B cell (primary cell): ENCODE data around the gene SELENOS. TPM values are rescaled to one million over a fixed set of nuclear protein-coding genes. Genes with fewer than 3 reads are reported as not detected.

Source experiments
- ATAC-seq: fragments of 200-7000 bp; cut with Tn5 transposase; one replicate; pipeline ENCODE4 v1.10.0; 2021; ENCODE audit warnings: low read depth, mild to moderate bottlenecking, moderate number of reproducible peaks, moderate library complexity
- CTCF ChIA-PET: fragments of 350-600 bp; sonication (Branson Sonifier 250); formaldehyde crosslinking; loops from one replicate; lab custom pipeline; 2021; ENCODE audit warnings: antibody characterized with exemption, inconsistent platforms; lab: Charles Lee
- POLR2A ChIA-PET: fragments of 350-600 bp; sonication (Branson Sonifier 250); formaldehyde crosslinking; loops from one replicate; lab custom pipeline; 2021; ENCODE audit warnings: antibody characterized with exemption; lab: Charles Lee
- DNase-seq: peaks from one replicate; pipeline ENCODE4 v3.0.0; 2013
- H2AFZ ChIP-seq: 2 replicates; pipeline ENCODE4 v1.6.1; 2012; ENCODE audit warnings: mild to moderate bottlenecking, low read depth, low read length; ENCODE audit not compliant: insufficient read depth, poor library complexity, severe bottlenecking
- H3K27ac ChIP-seq, 2 donors: 1 replicate in 1 of 2; 2 replicates in 1 of 2; pipeline ENCODE4 v1.5.1; 2012 to 2013; ENCODE audit warnings: low read length in 2 of 2, mild to moderate bottlenecking in 2 of 2, moderate library complexity in 1 of 2
- H3K27me3 ChIP-seq, 4 experiments: fragments of 200-600 bp in 1 of 4; sonication (generic) in 1 of 4; replicated peaks in 1 of 4; 1 replicate in 2 of 4; 2 replicates in 2 of 4; pipeline versions ENCODE4 v1.6.1 to v1.7.0; 2013 to 2016; ENCODE audit warnings: low read length in 3 of 4, mild to moderate bottlenecking in 2 of 4, mixed read lengths in 1 of 4, moderate library complexity in 1 of 4; ENCODE audit not compliant: insufficient read depth in 4 of 4, control insufficient read depth in 3 of 4; ENCODE audit errors: control extremely low read depth in 1 of 4
- H3K36me3 ChIP-seq, 2 experiments: replicated peaks in 1 of 2; 1 replicate in 1 of 2; 2 replicates in 1 of 2; pipeline versions ENCODE4 v1.6.1 to v1.7.1; 2013; ENCODE audit warnings: low read length in 1 of 2; ENCODE audit not compliant: insufficient read depth in 2 of 2, control insufficient read depth in 1 of 2; ENCODE audit errors: control extremely low read depth in 1 of 2, extremely low read depth in 1 of 2
- H3K4me1 ChIP-seq, 2 donors: fragments of 200-600 bp in 1 of 2; sonication (generic) in 1 of 2; 1 replicate in 1 of 2; 2 replicates in 1 of 2; pipeline versions ENCODE4 v1.5.1 to v1.6.1; 2013 to 2017; ENCODE audit warnings: low read length in 2 of 2; ENCODE audit not compliant: control insufficient read depth in 2 of 2, insufficient read depth in 2 of 2
- H3K4me2 ChIP-seq: replicated peaks from 2 replicates; pipeline ENCODE3; 2012; ENCODE audit warnings: mild to moderate bottlenecking, low read depth, low read length; ENCODE audit not compliant: poor library complexity, severe bottlenecking
- H3K4me3 ChIP-seq, 5 experiments: fragments of 200-600 bp in 1 of 5; sonication (generic) in 1 of 5; 1 replicate in 3 of 5; 2 replicates in 2 of 5; pipeline versions ENCODE4 v1.5.1 to v1.7.0; 2011 to 2016; ENCODE audit warnings: low read length in 4 of 5, mild to moderate bottlenecking in 4 of 5, low read depth in 2 of 5, control low read depth in 1 of 5, moderate library complexity in 1 of 5; ENCODE audit not compliant: insufficient read depth in 1 of 5; ENCODE audit errors: control extremely low read depth in 1 of 5, extremely low read depth in 1 of 5
- H3K79me2 ChIP-seq: fragments of 200-600 bp; sonication (generic); one replicate; pipeline ENCODE4 v1.6.0; 2016; ENCODE audit warnings: low read length; ENCODE audit not compliant: control insufficient read depth, insufficient read depth
- H3K9ac ChIP-seq: fragments of 200-600 bp; sonication (generic); 2 replicates; pipeline ENCODE4 v1.6.1; 2017; ENCODE audit warnings: mild to moderate bottlenecking, low read length, moderate library complexity
- H3K9me3 ChIP-seq, 3 donors: one replicate each; pipeline versions ENCODE4 v1.6.1 to v1.7.1; 2013; ENCODE audit warnings: low read length in 2 of 3; ENCODE audit not compliant: control insufficient read depth in 2 of 3, insufficient read depth in 1 of 3; ENCODE audit errors: control extremely low read depth in 1 of 3
- H4K20me1 ChIP-seq: 2 replicates; pipeline ENCODE4 v1.6.0; 2012; ENCODE audit warnings: mild to moderate bottlenecking, low read length; ENCODE audit not compliant: insufficient read depth, control insufficient read depth, poor library complexity, severe bottlenecking
- H3K27ac Mint-ChIP-seq: one replicate; pipeline ENCODE4 v1.8.0; 2021; ENCODE audit warnings: mixed read lengths
- H3K27me3 Mint-ChIP-seq: one replicate; pipeline ENCODE4 v1.8.0; 2021; ENCODE audit warnings: mixed read lengths
- H3K4me1 Mint-ChIP-seq: one replicate; pipeline ENCODE4 v1.8.0; 2021; ENCODE audit warnings: mixed read lengths
- H3K4me3 Mint-ChIP-seq: one replicate; pipeline ENCODE4 v1.8.0; 2021; ENCODE audit warnings: mixed read lengths
- H3K9me3 Mint-ChIP-seq: one replicate; pipeline ENCODE4 v1.8.0; 2022; ENCODE audit warnings: mixed read lengths; ENCODE audit not compliant: insufficient read depth
- CTCF ChIP-seq: fragments of 200-600 bp; IDR thresholded peaks from one replicate; pipeline ENCODE4 v1.8.0; 2022; ENCODE audit warnings: antibody characterized with exemption, mild to moderate bottlenecking
- EZH2 ChIP-seq: IDR thresholded peaks from 2 replicates; pipeline ENCODE4 v1.6.1; 2012; ENCODE audit warnings: borderline replicate concordance, low read depth, mild to moderate bottlenecking, moderate library complexity, low read length; ENCODE audit not compliant: insufficient read depth, poor library complexity, severe bottlenecking
- WGBS: methylation state at CpG from one replicate; pipeline ENCODE4 v1.1.5; 2013; ENCODE audit warnings: missing lambda C conversion rate; ENCODE audit not compliant: insufficient coverage; 5-methylcytosine and 5-hydroxymethylcytosine counted together
- intact Hi-C: fragments of 100-400 bp; cut with micrococcal nuclease; formaldehyde crosslinking; loops from one replicate; pipeline ENCODE4 v1.10.0; 2022
- polyA plus RNA-seq: library from polyadenylated mRNA; depleted of rRNA; stranded (reverse); fragments of >200 nt; gene quantifications from 2 replicates; pipeline ENCODE4 v1.2.3, GENCODE V29; 2012
- total RNA-seq, 2 donors: library from RNA; stranded (reverse); fragments of 120-200 nt in 1 of 2; gene quantifications; 1 replicate in 1 of 2; 2 replicates in 1 of 2; pipeline versions ENCODE4 v1.2.3 to v1.2.4, GENCODE V29; 2013 to 2022

Gene SELENOS
- total and polyA plus RNA-seq, 2 donors (not counting 1 experiment from before 2014, with no cell fraction given): 14.2 to 26.8 TPM

- no peaks in the 10 kb centered on the region for H3K9me3 ChIP-seq
- H3K27me3 ChIP-seq: peaks cover 0 to 5% (median 0%) of the 10 kb centered on the region in 4 experiments
- no peaks in the 10 kb centered on the region for H3K9me3 Mint-ChIP-seq
- intact Hi-C loops: no loop called here
- H3K4me2 ChIP-seq: no peak overlapping the region
- TF ChIP-seq CTCF (no peak), EZH2 (no peak)
- no peak overlapping the region for H3K4me3 Mint-ChIP-seq
- POLR2A ChIA-PET: no interaction called here
- peaks cover 5% of the 10 kb centered on the region for H3K27me3 Mint-ChIP-seq
- no peaks in the 10 kb centered on the region for H3K4me1 ChIP-seq
- DNase-seq: no peak
- H3K27ac Mint-ChIP-seq: no peak overlapping the region
- no peak overlapping the region for H3K9ac ChIP-seq
- H3K27ac ChIP-seq: no peak overlapping the region
- H3K4me1 Mint-ChIP-seq: no peaks in the 10 kb centered on the region
- H3K79me2 ChIP-seq: no peaks in the 10 kb centered on the region
- CTCF ChIA-PET: interaction anchor here (1.1 to 1.6 kb wide), 2 partner anchors 12 to 21 kb away, joined by 3 to 5 read pairs; partner anchors contain the start of gene CHSY1
- H3K4me3 ChIP-seq: no peak overlapping the region
- H3K36me3 ChIP-seq: no peaks in the 10 kb centered on the region
- no peak for ATAC-seq
- no peak overlapping the region for H2AFZ ChIP-seq
- H4K20me1 ChIP-seq: no peaks in the 10 kb centered on the region
- 100% methylated on average over 3 of the region's 4 CpGs for whole genome bisulfite sequencing
Observed at GRCh38 chr15:101264011-101264410, 13.3 kb downstream of the SELENOS start.

- WGBS: no CpG with 5 or more reads among the region's 4 CpGs
Observed at GRCh38 chr15:101262551-101262950, 14.7 kb downstream of the SELENOS start.

More at GRCh38 chr15:101262551-101262950, 14.7 kb downstream of the SELENOS start:
- no peak overlapping the region for H3K4me3 Mint-ChIP-seq
- H3K4me3 ChIP-seq: no peak overlapping the region
- no peak overlapping the region for H3K27ac Mint-ChIP-seq
- no peak for DNase-seq
- H3K27me3 Mint-ChIP-seq: peaks cover 9% of the 10 kb centered on the region
- ChIA-PET POLR2A (no interaction called here), CTCF (interaction anchor here (1.0 to 4.0 kb wide), 4 partner anchors 11 to 247 kb away, joined by 3 to 21 read pairs (median 9); partner anchors contain the start of gene CHSY1)
- no peak for ATAC-seq
- H3K4me2 ChIP-seq: no peak overlapping the region
- TF ChIP-seq CTCF (no peak), EZH2 (no peak)
- no peaks in the 10 kb centered on the region for H3K79me2 ChIP-seq
- no peaks in the 10 kb centered on the region for H3K4me1 ChIP-seq
- no peaks in the 10 kb centered on the region for H3K9me3 ChIP-seq
- intact Hi-C loops: no loop called here
- H3K9me3 Mint-ChIP-seq: no peaks in the 10 kb centered on the region
- no peaks in the 10 kb centered on the region for H3K36me3 ChIP-seq
- no peak overlapping the region for H3K9ac ChIP-seq
- peaks cover 0 to 11% (median 3%) of the 10 kb centered on the region in 4 experiments for H3K27me3 ChIP-seq
- no peak overlapping the region for H3K27ac ChIP-seq
- H2AFZ ChIP-seq: no peak overlapping the region
- no peaks in the 10 kb centered on the region for H3K4me1 Mint-ChIP-seq
- H4K20me1 ChIP-seq: no peaks in the 10 kb centered on the region
